Hematopoietic multipotent progenitor cell treated with erythropoietin and hydrocortisone succinate and interleukin-3 and kit ligand, for 15 days (in vitro differentiated cells): ENCODE results near the gene GNA12.

Experiments used
- DNase-seq: peaks from one replicate; pipeline ENCODE4 v3.0.0-alpha.2; 2015; ENCODE audit warnings: low spot score

GNA12 gene

DNA sequence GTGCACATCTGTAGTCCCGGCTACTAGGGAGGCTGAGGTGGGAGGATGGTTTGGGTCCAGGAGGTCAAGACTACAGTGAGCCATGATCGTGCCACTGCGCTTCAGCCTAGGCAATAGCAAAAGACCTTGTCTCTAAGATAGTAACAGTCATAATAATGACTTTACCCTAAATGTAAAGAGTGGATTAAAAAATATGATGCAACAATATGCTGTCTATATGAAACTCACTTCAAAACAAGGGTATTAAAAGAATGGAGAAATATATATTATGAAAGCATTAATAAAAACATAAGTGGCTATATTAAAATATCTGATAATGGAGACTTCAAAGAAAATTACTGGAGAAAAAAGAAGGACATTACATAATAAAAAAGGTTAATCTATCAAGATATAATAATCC is 5.7 kb downstream of the GNA12 start:
- no peak for DNase-seq

DNA sequence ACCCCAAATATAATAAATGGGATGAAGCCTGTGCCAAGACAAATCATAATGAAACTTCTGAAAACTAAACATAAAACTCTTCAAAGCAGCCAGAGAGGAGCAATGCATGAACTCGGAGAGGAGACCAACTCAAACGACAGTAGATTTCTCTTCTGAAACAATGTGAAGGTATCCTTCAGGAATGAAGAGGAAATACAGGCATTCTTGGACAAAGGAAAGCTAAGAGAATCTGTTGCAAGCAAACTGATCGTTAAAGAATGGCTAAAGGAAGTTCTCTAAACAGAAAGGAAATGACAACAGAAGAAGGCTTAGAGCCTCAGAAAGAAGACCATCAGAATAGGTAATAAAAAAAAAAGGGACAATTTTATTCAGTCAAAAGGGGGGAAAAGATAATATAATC is 6.6 kb downstream of the GNA12 start:
- no peak for DNase-seq

DNA sequence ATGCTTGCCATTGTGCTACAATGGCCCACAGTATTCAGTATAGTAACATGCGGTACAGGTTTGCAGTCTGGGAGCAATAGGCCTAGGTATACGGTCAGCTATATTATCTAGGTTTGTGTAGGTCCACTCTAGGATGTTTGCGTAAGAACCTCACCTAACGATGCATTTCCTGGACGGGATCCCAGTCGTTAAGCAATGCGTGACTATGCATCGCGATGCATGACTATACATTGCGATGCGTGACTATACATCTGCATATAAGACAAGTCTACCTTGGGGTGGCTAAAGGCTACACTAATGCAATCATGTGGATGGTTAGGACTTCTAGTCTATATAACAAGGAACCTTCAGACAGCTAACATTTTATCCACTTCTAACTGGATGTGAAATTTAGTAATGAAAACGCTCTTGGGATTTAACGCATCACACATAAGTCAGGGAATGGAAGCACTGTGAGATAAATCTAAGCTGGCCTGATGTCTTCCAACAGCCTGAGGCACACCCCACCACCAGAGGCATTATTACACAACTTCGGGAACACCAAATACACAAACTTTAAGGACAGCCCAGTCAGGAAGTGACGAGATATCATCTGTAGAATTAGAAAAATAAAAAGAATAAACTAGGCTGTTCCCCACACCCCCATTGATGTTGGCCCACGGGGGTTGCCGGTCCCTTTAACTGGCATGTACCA is 9.2 kb downstream of the GNA12 start:
- DNase-seq: no peak

DNA sequence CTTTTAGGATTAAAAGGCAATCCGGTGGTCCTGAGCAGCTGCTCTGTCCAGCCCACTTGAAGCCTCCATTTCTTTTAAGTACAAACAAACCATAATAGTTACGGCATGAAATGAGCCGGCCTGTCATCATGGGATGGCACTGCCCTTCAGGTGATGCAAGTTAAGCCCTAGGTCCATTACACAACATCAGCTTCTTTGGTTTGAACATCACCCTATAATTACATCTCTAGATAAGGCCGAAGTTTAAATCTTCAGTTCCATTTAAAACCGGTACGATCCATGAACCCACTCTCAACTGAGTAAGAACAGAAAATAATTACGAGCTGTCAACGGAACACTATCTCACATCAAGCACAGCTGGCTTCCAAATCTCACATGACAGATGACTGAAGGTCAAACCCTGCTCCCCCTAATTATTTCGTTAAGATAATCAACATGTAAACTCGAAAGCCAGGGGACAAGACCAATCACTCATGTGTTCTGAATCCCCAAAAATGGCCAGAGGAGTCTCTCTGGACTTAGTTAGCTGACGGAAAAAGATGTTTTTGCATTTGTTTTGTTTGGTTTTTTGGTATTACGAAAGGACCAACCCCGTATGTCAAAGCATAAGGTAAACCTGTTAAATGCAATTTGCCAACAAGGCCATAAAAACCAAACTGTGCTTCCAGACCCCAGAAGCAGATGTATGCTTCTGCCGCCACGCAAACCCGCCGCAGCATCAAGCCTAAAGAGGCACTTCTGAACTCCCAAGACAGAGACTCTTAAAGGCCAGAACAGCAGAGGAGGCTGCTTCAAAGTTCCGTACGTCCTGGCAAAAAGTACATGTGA is 10.8 kb downstream of the GNA12 start:
- DNase-seq: no peak

DNA sequence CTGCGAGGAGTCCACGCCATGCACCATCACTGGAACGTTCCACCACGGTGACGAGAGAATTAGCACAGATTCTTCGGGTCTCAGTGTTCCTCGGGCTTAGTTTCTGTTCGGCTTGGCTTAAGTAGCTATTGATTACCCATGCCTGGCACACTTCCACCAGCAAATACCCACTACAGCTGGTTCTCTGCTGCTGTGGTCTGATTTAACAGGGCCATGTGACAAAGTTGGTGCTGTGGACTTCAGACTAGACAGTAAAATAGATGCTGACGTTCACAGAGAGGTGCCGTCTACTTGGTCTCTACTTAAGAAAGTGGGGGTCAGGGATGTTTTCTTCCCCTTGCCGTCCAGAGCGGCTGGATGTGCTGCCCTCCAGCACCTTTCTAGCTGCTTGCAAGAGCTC is 11.6 kb downstream of the GNA12 start:
- DNase-seq: no peak

DNA sequence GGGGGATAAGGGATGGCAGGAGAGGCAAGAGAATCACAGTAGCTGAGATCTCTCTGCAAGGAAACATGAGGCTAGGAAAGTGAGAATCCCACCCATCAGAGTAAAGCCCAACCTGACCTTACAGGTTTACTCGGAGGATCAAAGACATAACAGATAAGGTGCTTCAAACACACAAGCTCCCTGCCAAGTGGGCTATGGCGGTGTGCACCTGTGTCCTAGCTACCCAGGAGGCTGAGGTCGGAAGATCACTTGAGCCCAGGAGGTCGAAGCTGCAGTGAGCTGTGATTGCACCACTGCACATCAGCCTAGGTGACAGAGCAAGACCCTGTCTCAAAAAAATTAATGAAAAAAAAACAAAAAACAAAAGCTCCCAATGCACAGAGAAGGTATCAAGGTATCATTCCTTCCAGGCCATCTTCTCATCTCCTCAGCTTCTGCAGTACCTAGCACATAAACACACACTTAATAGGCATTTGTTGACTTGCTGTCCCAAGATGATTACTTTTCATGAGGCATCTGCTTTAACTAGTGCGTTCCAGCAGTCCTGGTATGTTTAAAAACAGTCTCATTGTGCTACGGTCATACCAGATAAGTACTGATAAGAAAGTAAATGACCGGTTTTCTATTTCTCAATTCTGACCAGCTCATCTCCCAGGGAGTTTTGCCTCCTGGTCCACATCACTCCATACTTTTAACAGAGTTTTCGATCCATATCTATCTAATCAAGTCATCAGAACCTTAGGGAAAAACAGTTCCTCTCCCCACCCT is 13.3 kb downstream of the GNA12 start:
- DNase-seq: no peak

- DNase-seq: no peak
Measured at GRCh38 chr7:2829040-2829439, 15.1 kb downstream of the GNA12 start.

- no peak for DNase-seq
Measured at GRCh38 chr7:2826771-2827170, 17.3 kb downstream of the GNA12 start.

- DNase-seq: no peak
Measured at GRCh38 chr7:2825559-2826227, 18.4 kb downstream of the GNA12 start.

DNA sequence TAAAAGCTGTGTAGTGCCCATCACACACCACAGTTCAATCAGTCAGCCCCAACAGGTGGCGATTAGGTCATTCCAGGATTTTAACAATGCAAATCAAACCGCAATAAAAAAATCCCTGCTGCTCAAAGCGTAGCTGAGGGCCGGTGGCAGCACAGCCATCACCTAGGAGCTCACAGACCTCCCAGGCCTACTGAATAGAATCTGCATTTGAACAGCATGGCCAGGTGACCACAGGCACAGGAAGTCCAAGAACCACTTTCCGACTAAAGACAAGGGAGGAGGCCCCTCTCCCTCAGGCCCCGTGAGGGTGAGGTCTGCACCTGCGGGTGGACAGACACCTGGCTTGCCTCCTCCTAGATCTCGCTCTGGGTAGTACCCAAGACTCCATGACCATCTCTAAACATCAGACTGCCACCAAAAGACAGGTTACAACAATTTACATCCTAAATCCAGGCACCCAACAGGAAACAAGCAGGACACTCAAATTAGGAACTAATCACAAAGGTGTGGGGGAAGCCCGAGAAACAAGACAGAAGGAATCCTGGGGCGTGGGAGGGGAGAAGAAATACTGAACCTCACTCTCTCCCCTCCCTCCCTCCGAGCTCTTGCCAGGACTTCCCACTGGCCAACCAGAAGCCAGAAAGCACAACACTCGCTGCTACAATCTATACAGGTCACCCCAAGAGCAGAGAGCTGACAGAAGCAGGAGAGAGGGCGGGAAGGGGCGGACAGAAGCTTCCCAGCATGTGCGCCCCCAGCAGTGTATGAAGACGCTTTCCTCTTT is 19.2 kb downstream of the GNA12 start:
- no peak for DNase-seq

DNA sequence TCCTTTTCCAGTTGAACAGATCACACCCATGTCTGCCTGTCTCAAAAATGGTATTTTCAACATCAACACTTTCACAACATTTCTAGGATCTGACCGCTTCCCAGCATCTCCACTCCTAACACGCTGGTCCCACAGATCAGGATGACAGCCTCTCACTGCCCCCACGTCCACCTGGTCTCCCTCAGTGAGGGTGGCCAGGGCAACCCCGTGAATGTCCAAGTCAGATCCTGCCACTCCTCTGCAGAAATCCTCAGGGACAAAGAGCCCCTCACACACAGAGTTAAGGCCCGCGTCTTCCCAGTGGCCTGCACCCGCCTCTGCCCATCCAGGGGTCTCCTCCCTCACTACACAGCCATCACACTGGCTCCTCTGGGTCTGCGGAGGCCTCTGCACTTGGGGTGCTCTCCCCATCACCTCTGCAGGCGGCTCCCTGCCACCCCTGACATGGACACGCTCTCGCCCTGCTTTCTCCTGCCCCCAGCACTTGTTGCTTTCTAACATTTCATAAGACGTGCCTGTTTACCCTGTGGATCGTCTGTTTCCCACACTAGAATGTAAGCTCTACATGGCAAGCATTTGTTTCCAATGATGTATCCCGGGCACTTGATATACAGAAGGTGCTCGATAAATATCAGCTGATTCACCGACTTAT is 20.0 kb downstream of the GNA12 start:
- no peak for DNase-seq

DNA sequence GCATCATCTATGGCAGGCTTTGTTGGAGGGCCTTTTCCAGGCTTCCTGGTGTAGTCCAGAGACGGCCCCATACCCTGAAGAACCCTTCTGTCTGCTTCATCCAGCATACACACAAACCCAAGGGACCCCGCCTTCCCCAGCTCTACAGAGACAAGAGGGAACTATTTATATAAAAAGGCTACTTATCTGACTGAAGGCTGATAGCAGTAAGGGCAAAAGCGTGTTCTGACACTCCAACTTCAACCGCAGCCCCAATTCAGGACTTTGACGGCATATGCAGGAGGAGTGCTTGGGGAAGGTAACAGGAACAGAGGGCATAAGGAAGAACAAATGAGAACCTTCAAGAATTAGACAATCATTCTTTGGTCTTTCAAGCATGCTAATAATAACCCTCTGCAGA is 21.0 kb downstream of the GNA12 start:
- no peak for DNase-seq

DNA sequence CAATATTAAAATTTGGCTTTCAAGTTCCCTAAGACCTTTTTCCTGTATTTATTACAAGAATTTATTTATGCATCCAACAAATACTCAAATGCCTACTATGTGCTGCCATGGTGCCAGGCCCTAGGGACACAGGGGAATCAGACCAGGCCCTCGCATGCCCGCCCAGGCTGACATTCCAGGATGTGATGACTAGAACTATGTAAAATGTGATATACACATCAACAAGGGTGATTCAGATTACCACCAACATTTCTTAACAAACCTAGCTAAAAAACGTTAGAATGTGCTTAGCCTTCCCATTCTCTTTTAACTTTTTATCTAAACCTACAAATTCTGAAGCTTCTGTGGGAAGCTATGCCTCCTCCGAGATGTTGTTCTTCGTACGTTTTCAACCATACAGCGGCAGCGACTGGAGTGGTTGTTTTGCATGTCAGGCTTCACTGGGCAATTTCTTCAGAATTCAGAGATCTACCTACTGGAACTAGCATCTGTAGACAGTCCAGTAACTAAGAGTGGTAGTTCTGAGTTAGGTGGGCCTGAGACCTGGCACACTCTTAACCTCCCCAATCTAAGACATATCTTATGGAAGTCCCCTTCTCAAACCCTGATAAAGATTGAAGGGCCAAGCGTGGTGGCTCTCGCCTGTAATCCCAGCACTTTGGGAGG is 22.1 kb downstream of the GNA12 start:
- DNase-seq: no peak

DNA sequence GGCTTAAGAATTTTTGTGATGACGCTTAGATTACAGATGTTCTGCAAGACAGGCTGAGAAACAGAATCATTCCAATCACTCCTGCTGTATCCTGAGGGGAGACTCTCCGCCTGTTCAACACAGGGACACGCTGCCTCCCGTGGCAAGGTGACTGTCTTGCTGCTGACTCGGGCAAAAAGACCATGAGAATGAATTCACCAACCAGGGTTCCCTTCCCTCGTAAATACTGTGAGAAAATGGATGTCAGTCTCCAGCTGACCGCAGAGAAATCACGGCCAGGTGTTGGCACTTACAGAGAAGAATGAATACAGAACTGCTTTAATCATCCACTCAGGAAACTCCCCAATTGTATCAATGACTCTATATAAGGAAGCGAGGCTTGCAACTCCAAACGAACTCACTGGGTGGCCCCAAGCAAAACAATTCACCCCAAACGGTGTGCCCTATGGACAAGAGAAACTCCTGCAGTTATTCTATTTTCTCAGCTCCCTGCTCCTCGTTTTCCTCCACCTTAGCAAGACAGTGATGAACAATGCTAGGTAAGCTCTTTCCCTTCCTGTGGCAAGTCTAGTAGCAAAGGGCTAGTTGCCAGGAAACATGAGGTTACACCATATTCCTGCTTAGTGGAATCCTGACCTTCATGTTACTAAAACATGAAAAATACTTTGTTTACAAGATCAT is 22.8 kb downstream of the GNA12 start:
- no peak for DNase-seq

GRCh38 chr7:2820508-2820934 is 23.6 kb downstream of the GNA12 start:
- DNase-seq: no peak

GRCh38 chr7:2819954-2820397 is 24.1 kb downstream of the GNA12 start:
- DNase-seq: no peak

- DNase-seq: no peak
Measured at GRCh38 chr7:2819161-2819953, 24.8 kb downstream of the GNA12 start.

GRCh38 chr7:2818653-2819052 is 25.5 kb downstream of the GNA12 start:
- no peak for DNase-seq

- DNase-seq: no peak
Measured at GRCh38 chr7:2818121-2818520, 26.0 kb downstream of the GNA12 start.
